GM12878 (cell line): ENCODE data around the gene GCM1. TPM values are rescaled to one million over a fixed set of nuclear protein-coding genes. Genes with fewer than 3 reads are reported as not detected.

Experiments
- ATAC-seq: fragments of 200-7000 bp; cut with Tn5 transposase; 3 replicates; pipeline ENCODE4 v1.9.1; 2020; ENCODE audit warnings: mild to moderate bottlenecking, moderate library complexity
- BruUV-seq: library from RNA; stranded (reverse); fragments of 400-500 nt; replicated peaks from 2 replicates; lab custom pipeline; 2021; lab: Mats Ljungman, UMichigan
- CTCF ChIA-PET: fragments of 300-600 bp; sonication (Branson Sonifier 250); formaldehyde crosslinking; extraction: SDS; loops from one replicate; lab custom pipeline; 2021; ENCODE audit warnings: inconsistent platforms; lab: Yijun Ruan, JAX
- POLR2A ChIA-PET: fragments of 350-600 bp; formaldehyde crosslinking; extraction: SDS; loops from one replicate; lab custom pipeline; 2021; ENCODE audit warnings: inconsistent platforms; lab: Charles Lee
- RAD21 ChIA-PET: fragments of 300-600 bp; sonication (Branson Sonifier 250); formaldehyde crosslinking; loops from one replicate; lab custom pipeline; 2023; ENCODE audit warnings: antibody characterized with exemption; ENCODE audit not compliant: unreplicated experiment; lab: Charles Lee
- SMC1A ChIA-PET: fragments of 300-600 bp; sonication (Branson Sonifier 250); formaldehyde crosslinking; loops from one replicate; lab custom pipeline; 2023; ENCODE audit not compliant: unreplicated experiment, uncharacterized antibody; lab: Charles Lee
- DNase-seq: peaks from one replicate; pipeline ENCODE4 v3.0.0-alpha.2; 2011; ENCODE audit warnings: low read depth, low spot score
- FAIRE-seq: peaks from 3 replicates; lab custom pipeline; 2011; peaks lifted over from hg19 to GRCh38; lab: Jason Lieb, UNC
- H2AFZ ChIP-seq: 2 replicates; pipeline ENCODE4 v1.6.0; 2011; ENCODE audit warnings: low read depth, low read length, control low read depth; ENCODE audit not compliant: control insufficient read depth
- H3K27ac ChIP-seq: 2 replicates; pipeline ENCODE4 v1.5.1; 2011; ENCODE audit warnings: control low read depth; ENCODE audit not compliant: control insufficient read depth, insufficient read depth
- H3K27me3 ChIP-seq, 2 experiments: replicated peaks in 1 of 2; 2 replicates each; pipeline versions ENCODE4 v1.6.0 to v1.6.1; 2011; ENCODE audit warnings: low read length in 1 of 2; ENCODE audit not compliant: control insufficient read depth in 2 of 2, insufficient read depth in 2 of 2
- H3K36me3 ChIP-seq, 2 experiments: 2 replicates each; pipeline ENCODE4 v1.5.1; 2011; ENCODE audit warnings: low read length in 1 of 2; ENCODE audit not compliant: control insufficient read depth in 2 of 2, insufficient read depth in 2 of 2
- H3K4me1 ChIP-seq: 2 replicates; pipeline ENCODE4 v1.6.1; 2011; ENCODE audit warnings: mild to moderate bottlenecking, low read length, moderate library complexity, mixed read lengths; ENCODE audit not compliant: control insufficient read depth, insufficient read depth
- H3K4me2 ChIP-seq: 2 replicates; pipeline ENCODE4 v1.6.0; 2011; ENCODE audit warnings: control low read depth; ENCODE audit not compliant: control insufficient read depth, insufficient read depth
- H3K4me3 ChIP-seq: fragments of 200-600 bp; sonication (generic); 2 replicates; pipeline ENCODE4 v1.5.1; 2016
- H3K79me2 ChIP-seq: 2 replicates; pipeline ENCODE4 v1.6.0; 2011; ENCODE audit warnings: low read length; ENCODE audit not compliant: control insufficient read depth, insufficient read depth
- H3K9ac ChIP-seq: 2 replicates; pipeline ENCODE4 v1.8.0; 2011; ENCODE audit warnings: low read length, control low read depth, mixed read lengths; ENCODE audit not compliant: control insufficient read depth, insufficient read depth
- H3K9me3 ChIP-seq: replicated peaks from 3 replicates; pipeline ENCODE4 v1.5.1; 2011; ENCODE audit warnings: mild to moderate bottlenecking, low read length; ENCODE audit not compliant: control insufficient read depth, insufficient read depth
- H4K20me1 ChIP-seq: 2 replicates; pipeline ENCODE4 v1.6.0; 2011; ENCODE audit not compliant: control insufficient read depth, insufficient read depth
- CBFB ChIP-seq: IDR thresholded peaks from 2 replicates; pipeline ENCODE4 v1.6.1; 2016; ENCODE audit warnings: antibody characterized with exemption, low read depth
- EZH2 ChIP-seq: IDR thresholded peaks from 2 replicates; pipeline ENCODE4 v1.6.1; 2012; ENCODE audit warnings: low read depth, mild to moderate bottlenecking, control low read depth, inconsistent platforms, low read length, borderline replicate concordance; ENCODE audit not compliant: control insufficient read depth
- HDAC2 ChIP-seq: fragments of 200-600 bp; sonication (generic); IDR thresholded peaks from 2 replicates; pipeline ENCODE4 v1.6.1; 2017
- IKZF1 ChIP-seq: fragments of 450-650 bp; conservative IDR thresholded peaks from 2 replicates; pipeline ENCODE4 v1.6.1; 2017; ENCODE audit warnings: antibody characterized with exemption, mild to moderate bottlenecking
- IRF4 ChIP-seq: IDR thresholded peaks from 2 replicates; pipeline ENCODE4 v1.6.1; 2011; ENCODE audit warnings: low read depth, low read length
- POLR2AphosphoS5 ChIP-seq: IDR thresholded peaks from 2 replicates; pipeline ENCODE4 v1.6.1; 2011; ENCODE audit warnings: mild to moderate bottlenecking, low read length, inconsistent platforms
- SIX5 ChIP-seq: IDR thresholded peaks from 2 replicates; pipeline ENCODE4 v1.6.1; 2011; ENCODE audit warnings: mild to moderate bottlenecking, low read depth, low read length, moderate library complexity; ENCODE audit not compliant: severe bottlenecking
- SPI1 ChIP-seq: IDR thresholded peaks from 2 replicates; pipeline ENCODE4 v1.6.1; 2011; ENCODE audit warnings: low read depth, mild to moderate bottlenecking, low read length, moderate library complexity, borderline replicate concordance; ENCODE audit not compliant: insufficient read depth
- TAF1 ChIP-seq: IDR thresholded peaks from 2 replicates; pipeline ENCODE4 v1.6.1; 2011; ENCODE audit warnings: mild to moderate bottlenecking, low read depth, low read length, borderline replicate concordance
- ZNF217 ChIP-seq: fragments of 450-650 bp; IDR thresholded peaks from 2 replicates; pipeline ENCODE4 v1.6.1; 2017; ENCODE audit warnings: antibody characterized with exemption, mild to moderate bottlenecking
- ZNF24 ChIP-seq: fragments of 450-650 bp; IDR thresholded peaks from 2 replicates; pipeline ENCODE4 v1.6.1; 2017; ENCODE audit warnings: antibody characterized with exemption, mild to moderate bottlenecking
- ZNF622 ChIP-seq: fragments of 450-650 bp; IDR thresholded peaks from 2 replicates; pipeline ENCODE4 v1.6.1; 2017; ENCODE audit warnings: mild to moderate bottlenecking, inconsistent platforms
- WGBS: methylation state at CpG from one replicate; pipeline ENCODE4 v1.1.6; 2016; ENCODE audit warnings: low lambda C conversion rate; ENCODE audit not compliant: insufficient replicate concordance, insufficient coverage; ENCODE audit errors: missing lambda C conversion rate; 5-methylcytosine and 5-hydroxymethylcytosine counted together
- in situ Hi-C: fragments of 300-500 bp; cut with MboI; formaldehyde crosslinking; loops from 9 replicates; pipeline ENCODE4 v1.14.3; 2018; ENCODE audit warnings: mixed read lengths
- intact Hi-C: fragments of 100-400 bp; cut with micrococcal nuclease; formaldehyde crosslinking; loops from one replicate; pipeline ENCODE4 v1.14.2; 2022; ENCODE audit not compliant: unreplicated experiment
- polyA plus RNA-seq, 11 experiments: library from polyadenylated mRNA; depleted of rRNA in 4 of 11; unstranded in 6 of 11; stranded (reverse) in 5 of 11; fragments of >200 nt; fragmentation: Nextera tagmentation in 4 of 11; fragmentation: Illumina TruSeq in 1 of 11; extraction: Ambion mirVana in 4 of 11; extraction: Trizol in 1 of 11; gene quantifications; 1 replicate in 1 of 11; 2 replicates in 10 of 11; pipeline versions ENCODE4 v1.2.1 to v1.2.3, GENCODE V29; 2011 to 2016; ENCODE audit warnings: inconsistent platforms in 2 of 11, missing spikeins in 2 of 11, low read depth in 1 of 11
- total RNA-seq, 4 experiments: library from RNA; depleted of rRNA in 3 of 4; stranded (reverse); fragments of >200 nt in 3 of 4; fragmentation: Illumina TruSeq in 1 of 4; extraction: Trizol in 1 of 4; gene quantifications; 2 replicates each; pipeline versions ENCODE4 v1.2.1 to v1.2.3, GENCODE V29; 2013 to 2021
- TF ChIP-seq, protein P1 (sequence below): fragments of 450-650 bp; IDR thresholded peaks from 2 replicates; pipeline ENCODE4 v1.6.1; 2017; ENCODE audit warnings: borderline replicate concordance
- TF ChIP-seq, protein P2 (sequence below): fragments of 450-650 bp; IDR thresholded peaks from 2 replicates; pipeline ENCODE4 v1.6.1; 2018; ENCODE audit warnings: borderline replicate concordance, mild to moderate bottlenecking; ENCODE audit not compliant: partially characterized antibody
- TF ChIP-seq, protein P3 (sequence below): fragments of 450-650 bp; IDR thresholded peaks from 2 replicates; pipeline ENCODE4 v1.6.1; 2017; ENCODE audit warnings: mild to moderate bottlenecking, low read depth, inconsistent platforms; ENCODE audit not compliant: poor library complexity, severe bottlenecking

GCM1 gene
- total and polyA plus RNA-seq, 10 of the 15 experiments (the other 5 are each of a cell fraction or from before 2014, with no cell fraction given): 0.04 to 0.08 (median 0.05) TPM; not detected in 5

DNA sequence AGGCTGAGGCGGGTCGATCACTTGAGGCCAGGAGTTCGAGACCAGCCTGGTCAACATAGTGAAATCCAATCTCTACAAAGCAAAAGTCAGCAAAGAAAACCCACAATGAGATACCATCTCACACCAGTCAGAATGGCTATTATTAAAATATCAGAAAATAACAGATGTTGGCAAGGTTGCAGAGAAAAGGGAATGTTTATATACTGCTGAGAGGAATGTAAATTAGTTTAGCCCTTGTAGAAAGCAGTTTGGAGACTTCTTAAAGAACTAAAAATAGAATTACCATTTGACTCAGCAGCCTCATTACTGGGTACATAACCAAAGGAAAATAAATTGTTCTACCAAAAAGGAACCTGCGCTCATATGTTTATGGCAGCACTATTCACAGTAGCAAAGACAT is 16.7 kb upstream of the GCM1 start:
- CTCF ChIA-PET: interaction anchor here (8.9 kb wide), 1 partner anchor 318 kb away, joined by 235 read pairs; no protein-coding TSS in a partner anchor
- no peak for FAIRE-seq
- POLR2A ChIA-PET: no interaction called here

More for the DNA sequence above, 16.7 kb upstream of the GCM1 start:
- intact Hi-C loops: loop anchor here (10.0 kb wide), 1 partner anchor 490 kb away; no protein-coding TSS in a partner anchor
- BruUV-seq: no TSS peak
- DNase-seq: no peak
- SMC1A ChIA-PET: no interaction called here
- in situ Hi-C loops: no loop called here
- Histone ChIP-seq H3K36me3 (no peaks in the 10 kb centered on the region), H3K4me2 (no peak overlapping the region), H4K20me1 (no peaks in the 10 kb centered on the region), H3K79me2 (no peaks in the 10 kb centered on the region), H3K9me3 (no peaks in the 10 kb centered on the region), H3K9ac (no peak overlapping the region), H3K4me3 (no peak overlapping the region), H3K27me3 (no peaks in the 10 kb centered on the region), H2AFZ (no peak overlapping the region), H3K4me1 (no peaks in the 10 kb centered on the region), H3K27ac (no peak overlapping the region)
- WGBS: 93% methylated on average over 4 of the region's 4 CpGs
- no peak for ATAC-seq
- RAD21 ChIA-PET: no interaction called here
- TF ChIP-seq IRF4: no peak
- TF ChIP-seq, protein P1, sequence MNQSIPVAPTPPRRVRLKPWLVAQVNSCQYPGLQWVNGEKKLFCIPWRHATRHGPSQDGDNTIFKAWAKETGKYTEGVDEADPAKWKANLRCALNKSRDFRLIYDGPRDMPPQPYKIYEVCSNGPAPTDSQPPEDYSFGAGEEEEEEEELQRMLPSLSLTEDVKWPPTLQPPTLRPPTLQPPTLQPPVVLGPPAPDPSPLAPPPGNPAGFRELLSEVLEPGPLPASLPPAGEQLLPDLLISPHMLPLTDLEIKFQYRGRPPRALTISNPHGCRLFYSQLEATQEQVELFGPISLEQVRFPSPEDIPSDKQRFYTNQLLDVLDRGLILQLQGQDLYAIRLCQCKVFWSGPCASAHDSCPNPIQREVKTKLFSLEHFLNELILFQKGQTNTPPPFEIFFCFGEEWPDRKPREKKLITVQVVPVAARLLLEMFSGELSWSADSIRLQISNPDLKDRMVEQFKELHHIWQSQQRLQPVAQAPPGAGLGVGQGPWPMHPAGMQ: no peak
- no peak for TF ChIP-seq HDAC2
- no peak for TF ChIP-seq SIX5
- TF ChIP-seq SPI1: no peak
- TF ChIP-seq EZH2: no peak
- no peak for TF ChIP-seq POLR2AphosphoS5
- no peak for TF ChIP-seq TAF1
- TF ChIP-seq ZNF622: no peak
- TF ChIP-seq, protein P2, sequence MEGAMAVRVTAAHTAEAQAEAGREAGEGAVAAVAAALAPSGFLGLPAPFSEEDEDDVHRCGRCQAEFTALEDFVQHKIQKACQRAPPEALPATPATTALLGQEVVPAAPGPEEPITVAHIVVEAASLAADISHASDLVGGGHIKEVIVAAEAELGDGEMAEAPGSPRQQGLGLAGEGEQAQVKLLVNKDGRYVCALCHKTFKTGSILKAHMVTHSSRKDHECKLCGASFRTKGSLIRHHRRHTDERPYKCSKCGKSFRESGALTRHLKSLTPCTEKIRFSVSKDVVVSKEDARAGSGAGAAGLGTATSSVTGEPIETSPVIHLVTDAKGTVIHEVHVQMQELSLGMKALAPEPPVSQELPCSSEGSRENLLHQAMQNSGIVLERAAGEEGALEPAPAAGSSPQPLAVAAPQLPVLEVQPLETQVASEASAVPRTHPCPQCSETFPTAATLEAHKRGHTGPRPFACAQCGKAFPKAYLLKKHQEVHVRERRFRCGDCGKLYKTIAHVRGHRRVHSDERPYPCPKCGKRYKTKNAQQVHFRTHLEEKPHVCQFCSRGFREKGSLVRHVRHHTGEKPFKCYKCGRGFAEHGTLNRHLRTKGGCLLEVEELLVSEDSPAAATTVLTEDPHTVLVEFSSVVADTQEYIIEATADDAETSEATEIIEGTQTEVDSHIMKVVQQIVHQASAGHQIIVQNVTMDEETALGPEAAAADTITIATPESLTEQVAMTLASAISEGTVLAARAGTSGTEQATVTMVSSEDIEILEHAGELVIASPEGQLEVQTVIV: no peak
- TF ChIP-seq ZNF217: no peak
- TF ChIP-seq, protein P3, sequence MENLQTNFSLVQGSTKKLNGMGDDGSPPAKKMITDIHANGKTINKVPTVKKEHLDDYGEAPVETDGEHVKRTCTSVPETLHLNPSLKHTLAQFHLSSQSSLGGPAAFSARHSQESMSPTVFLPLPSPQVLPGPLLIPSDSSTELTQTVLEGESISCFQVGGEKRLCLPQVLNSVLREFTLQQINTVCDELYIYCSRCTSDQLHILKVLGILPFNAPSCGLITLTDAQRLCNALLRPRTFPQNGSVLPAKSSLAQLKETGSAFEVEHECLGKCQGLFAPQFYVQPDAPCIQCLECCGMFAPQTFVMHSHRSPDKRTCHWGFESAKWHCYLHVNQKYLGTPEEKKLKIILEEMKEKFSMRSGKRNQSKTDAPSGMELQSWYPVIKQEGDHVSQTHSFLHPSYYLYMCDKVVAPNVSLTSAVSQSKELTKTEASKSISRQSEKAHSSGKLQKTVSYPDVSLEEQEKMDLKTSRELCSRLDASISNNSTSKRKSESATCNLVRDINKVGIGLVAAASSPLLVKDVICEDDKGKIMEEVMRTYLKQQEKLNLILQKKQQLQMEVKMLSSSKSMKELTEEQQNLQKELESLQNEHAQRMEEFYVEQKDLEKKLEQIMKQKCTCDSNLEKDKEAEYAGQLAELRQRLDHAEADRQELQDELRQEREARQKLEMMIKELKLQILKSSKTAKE: no peak
- no peak for TF ChIP-seq IKZF1
- no peak for TF ChIP-seq CBFB
- no peak for TF ChIP-seq ZNF24
